Activated CD8-positive, alpha-beta memory T cell treated with anti-CD3 and anti-CD28 coated beads, Interleukin-2, amount 10 ng/mL, durations not matched to agents 7 days and 5 days (primary cell): ENCODE measurements around the gene SGF29. TPM values are rescaled to one million over a fixed set of nuclear protein-coding genes. Genes with fewer than 3 reads are reported as not detected.
"Not testable (repeated sequence)": the region's sequence is repeated elsewhere in the genome, so short reads cannot be mapped to it uniquely, and the experiment has no call there.

Experiments
- ATAC-seq: fragments of 150-1000 bp; cut with Tn5 transposase; one replicate; pipeline ENCODE4 v1.10.0; 2021; ENCODE audit warnings: moderate library complexity
- CTCF ChIA-PET: fragments of 350-600 bp; sonication (Branson Sonifier 250); formaldehyde crosslinking; loops from one replicate; lab custom pipeline; 2021; ENCODE audit warnings: antibody characterized with exemption; lab: Charles Lee
- DNase-seq: peaks from one replicate; pipeline ENCODE4 v3.0.0-alpha.2; 2020
- H3K27ac Mint-ChIP-seq: one replicate; pipeline ENCODE4 v1.8.0; 2021; ENCODE audit warnings: mild to moderate bottlenecking, mixed read lengths
- H3K27me3 Mint-ChIP-seq: one replicate; pipeline ENCODE4 v1.8.0; 2021; ENCODE audit warnings: mixed read lengths
- H3K36me3 Mint-ChIP-seq: one replicate; pipeline ENCODE4 v1.8.0; 2021; ENCODE audit warnings: mild to moderate bottlenecking, mixed read lengths
- H3K4me1 Mint-ChIP-seq: one replicate; pipeline ENCODE4 v1.8.0; 2021; ENCODE audit warnings: mixed read lengths
- H3K4me3 Mint-ChIP-seq: one replicate; pipeline ENCODE4 v1.8.0; 2021; ENCODE audit warnings: mild to moderate bottlenecking, moderate library complexity, mixed read lengths
- H3K9me3 Mint-ChIP-seq: one replicate; pipeline ENCODE4 v1.8.0; 2022; ENCODE audit warnings: low read depth, mixed read lengths
- total RNA-seq, 2 experiments: library from RNA; stranded (reverse); gene quantifications; one replicate each; pipeline ENCODE4 v1.2.3, GENCODE V29; 2021

SGF29 gene
- total RNA-seq, 2 experiments from 2014 or later: 36.4 to 39.9 TPM

GRCh38 chr16:28608867-28609596 is 55.3 kb downstream of the SGF29 start:
- H3K27me3 Mint-ChIP-seq, ATAC-seq, H3K27ac Mint-ChIP-seq, H3K4me1 Mint-ChIP-seq, H3K4me3 Mint-ChIP-seq, H3K36me3 Mint-ChIP-seq, H3K9me3 Mint-ChIP-seq, DNase-seq: not testable (repeated sequence)
- CTCF ChIA-PET: interaction anchor here (0.5 to 0.9 kb wide), 2 partner anchors 13 to 47 kb away, joined by 3 read pairs; partner anchors contain the start of gene SULT1A2

- Mint-ChIP-seq H3K4me3 (no peak within 1 kb of the TSS), H3K27me3 (no peaks in the 10 kb centered on the region), H3K4me1 (peaks cover 9% of the 10 kb centered on the region), H3K9me3 (no peaks in the 10 kb centered on the region), H3K27ac (no peak within 1 kb of the TSS), H3K36me3 (no peaks in the 10 kb centered on the region)
- CTCF ChIA-PET: interaction anchor here (0.9 kb wide), 1 partner anchor 14 kb away, joined by 3 read pairs; the partner anchor contains the start of gene SULT1A2
- no peak for DNase-seq
- ATAC-seq: no peak
Observed at GRCh38 chr16:28609631-28610594, 56.2 kb downstream of the SGF29 start, which contains the start of gene SULT1A1. Gene SULT1A1, minus strand, starts transcription at chr16:28610044. Its CDS starts 1,189 bp downstream, at chr16:28608855.

DNA sequence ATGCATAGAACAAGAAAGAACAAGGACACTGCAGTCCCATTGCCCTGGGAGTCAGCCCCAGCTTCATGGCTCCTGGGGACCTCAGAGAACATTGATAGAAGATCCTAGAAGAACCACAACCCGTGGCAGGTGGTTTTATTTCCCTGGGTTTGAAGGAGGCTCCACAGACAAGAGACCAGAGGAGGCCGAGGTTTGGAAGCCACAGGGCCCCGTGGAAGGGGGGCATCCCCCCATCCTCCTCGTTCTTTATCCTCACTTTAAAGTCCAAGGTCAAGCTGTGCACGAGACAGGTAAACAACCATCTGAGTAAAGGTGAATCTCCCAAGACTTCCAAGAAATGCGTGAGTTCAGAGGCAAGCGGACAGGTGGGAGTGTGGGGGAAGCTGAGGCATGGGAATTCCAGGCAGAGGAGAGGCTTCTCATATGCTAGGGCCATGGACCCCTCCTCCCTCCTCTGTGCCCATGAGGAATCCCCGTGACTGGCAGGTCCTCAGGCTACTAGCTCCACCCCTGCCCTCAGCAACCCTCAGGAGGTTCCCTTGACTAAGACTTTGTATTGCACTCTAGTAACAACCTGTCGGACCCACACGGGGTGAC is 57.0 kb downstream of the SGF29 start:
- CTCF ChIA-PET: no interaction called here
- H3K27ac Mint-ChIP-seq: no peak overlapping the region
- no peak for DNase-seq
- no peak for ATAC-seq
- H3K4me3 Mint-ChIP-seq: no peak overlapping the region
- H3K27me3 Mint-ChIP-seq: no peaks in the 10 kb centered on the region
- H3K4me1 Mint-ChIP-seq: peaks cover 9% of the 10 kb centered on the region
- H3K36me3 Mint-ChIP-seq: no peaks in the 10 kb centered on the region
- H3K9me3 Mint-ChIP-seq: no peaks in the 10 kb centered on the region

DNA sequence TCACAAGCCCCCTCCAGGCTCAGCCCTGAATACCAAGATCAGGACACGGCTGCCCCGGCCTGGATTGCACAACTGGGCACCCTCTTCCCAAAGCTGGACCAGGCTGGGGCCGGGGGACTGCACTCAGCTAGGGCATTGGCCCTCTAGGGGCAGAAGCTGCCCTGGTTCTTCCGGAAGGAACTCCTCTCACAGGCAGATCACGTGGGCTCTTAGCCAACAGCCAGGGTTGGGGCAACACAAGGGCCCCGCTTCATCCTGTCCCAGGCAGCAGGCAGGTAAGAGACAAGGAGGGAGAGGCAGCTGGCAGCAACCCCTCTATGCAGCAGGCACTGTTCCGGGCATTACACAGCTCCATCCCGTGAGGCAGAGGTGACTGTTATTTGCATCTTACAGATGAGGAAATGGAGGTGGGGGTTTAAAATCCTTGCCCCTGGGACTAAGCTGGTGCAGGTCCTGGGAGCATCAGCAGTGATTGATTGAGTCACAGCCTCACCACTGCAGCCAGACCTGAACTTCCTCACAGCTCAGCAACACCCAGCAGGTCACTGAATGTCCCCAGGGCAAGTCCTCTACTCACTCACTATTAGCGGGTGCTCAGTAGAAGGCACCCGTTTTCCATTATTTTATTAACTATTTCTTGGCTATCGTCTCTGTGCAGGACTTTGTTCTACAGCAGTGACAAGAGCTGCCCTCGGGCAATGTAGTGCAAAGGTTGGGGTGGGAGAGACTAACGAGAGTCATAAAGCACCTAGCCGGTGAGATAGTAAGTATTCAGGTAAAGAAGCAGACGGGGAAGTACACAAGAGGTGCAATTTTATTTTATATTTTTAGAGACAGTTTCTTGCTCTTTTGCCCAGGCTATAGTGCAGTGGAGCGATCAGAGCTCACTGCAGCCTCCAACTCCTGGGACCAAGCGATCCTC is 58.9 kb downstream of the SGF29 start:
- H3K4me1 Mint-ChIP-seq, H3K9me3 Mint-ChIP-seq, H3K27me3 Mint-ChIP-seq, DNase-seq, H3K4me3 Mint-ChIP-seq, H3K36me3 Mint-ChIP-seq, H3K27ac Mint-ChIP-seq, CTCF ChIA-PET: not testable (repeated sequence)
- peak; percentile 96 for ATAC-seq

DNA sequence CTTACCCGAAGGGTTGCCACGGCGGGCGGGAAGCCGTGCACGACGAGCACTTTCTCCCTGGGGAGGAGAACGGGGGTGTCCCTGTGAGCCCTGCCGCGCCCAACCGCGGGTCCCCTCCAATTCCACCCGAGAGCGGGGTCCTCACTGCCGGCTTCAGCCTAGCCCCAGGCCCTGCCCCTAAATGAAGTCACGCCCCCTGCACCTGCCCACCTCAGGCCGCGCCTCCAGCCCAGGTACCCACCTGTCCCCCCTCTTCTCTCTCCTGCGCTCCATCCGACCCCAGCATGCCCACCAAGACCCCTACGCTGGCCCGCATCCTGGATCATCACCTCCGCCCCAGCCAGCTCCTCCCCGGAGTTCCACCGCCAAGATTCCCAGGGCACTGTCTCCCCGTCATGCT is 60.2 kb downstream of the SGF29 start:
- H3K4me1 Mint-ChIP-seq, CTCF ChIA-PET, DNase-seq, ATAC-seq, H3K36me3 Mint-ChIP-seq, H3K9me3 Mint-ChIP-seq, H3K27ac Mint-ChIP-seq, H3K27me3 Mint-ChIP-seq, H3K4me3 Mint-ChIP-seq: not testable (repeated sequence)

- H3K36me3 Mint-ChIP-seq, H3K27me3 Mint-ChIP-seq, ATAC-seq, DNase-seq, H3K9me3 Mint-ChIP-seq, H3K27ac Mint-ChIP-seq, H3K4me3 Mint-ChIP-seq, CTCF ChIA-PET, H3K4me1 Mint-ChIP-seq: not testable (repeated sequence)
Observed at GRCh38 chr16:28614561-28614960, 60.8 kb downstream of the SGF29 start.

DNA sequence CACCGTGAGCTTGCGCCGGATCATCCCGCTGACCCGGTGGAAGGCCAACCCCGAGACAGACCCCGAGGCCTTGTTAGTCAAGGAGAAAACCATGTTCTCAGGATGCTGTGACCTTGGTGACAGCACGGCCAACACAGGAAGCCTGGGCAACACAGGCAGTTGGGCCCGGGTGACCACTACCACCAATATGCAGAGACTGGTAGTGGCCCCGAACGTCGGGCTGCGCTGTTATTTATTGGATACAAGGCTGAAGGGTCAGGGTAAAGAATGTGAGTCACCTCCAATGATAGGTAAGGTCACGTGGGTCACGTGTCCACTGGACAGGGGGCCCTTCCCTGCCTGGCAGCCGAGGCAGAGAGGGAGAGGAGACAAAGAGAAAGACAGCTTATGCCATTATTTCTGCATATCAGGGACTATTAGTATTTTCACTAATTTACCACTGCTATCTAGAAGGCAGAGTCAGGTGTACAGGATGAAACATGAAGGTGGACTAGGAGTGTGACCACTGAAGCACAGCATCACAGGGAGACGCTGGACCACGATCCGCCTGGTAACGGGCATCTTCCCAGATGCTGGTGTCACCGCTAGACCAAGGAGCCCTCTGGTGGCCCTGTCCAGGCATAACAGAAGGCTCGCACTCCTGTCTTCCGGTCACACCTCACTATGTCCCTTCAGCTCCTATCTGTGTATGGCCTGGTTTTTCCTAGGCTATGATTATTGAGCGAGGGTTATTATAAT is 61.9 kb downstream of the SGF29 start:
- H3K4me1 Mint-ChIP-seq, H3K27me3 Mint-ChIP-seq, H3K9me3 Mint-ChIP-seq, H3K4me3 Mint-ChIP-seq, H3K27ac Mint-ChIP-seq, DNase-seq, ATAC-seq, H3K36me3 Mint-ChIP-seq: not testable (repeated sequence)
- CTCF ChIA-PET: interaction anchor here (1.4 kb wide), 1 partner anchor 329 kb away, joined by 3 read pairs; no protein-coding TSS in a partner anchor

DNA sequence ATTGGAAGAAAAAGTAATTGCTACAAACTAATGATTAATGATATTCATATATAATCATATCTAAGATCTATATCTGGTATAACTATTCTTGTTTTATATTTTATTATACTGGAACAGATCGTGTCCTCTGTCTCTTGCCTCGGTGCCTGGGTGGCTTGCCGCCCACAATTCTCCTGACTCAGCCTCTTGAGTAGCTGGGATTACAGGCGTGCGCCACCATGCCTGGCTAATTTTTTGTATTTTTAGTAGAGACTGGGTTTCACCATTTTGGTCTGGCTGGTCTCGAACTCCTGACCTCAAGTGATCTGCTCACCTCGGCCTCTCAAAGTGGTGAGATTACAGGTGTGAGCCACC is 62.5 kb downstream of the SGF29 start:
- not testable (repeated sequence) for H3K27ac Mint-ChIP-seq
- CTCF ChIA-PET: interaction anchor here (0.9 to 1.4 kb wide), 2 partner anchors 329 to 338 kb away, joined by 3 read pairs; no protein-coding TSS in a partner anchor

DNA sequence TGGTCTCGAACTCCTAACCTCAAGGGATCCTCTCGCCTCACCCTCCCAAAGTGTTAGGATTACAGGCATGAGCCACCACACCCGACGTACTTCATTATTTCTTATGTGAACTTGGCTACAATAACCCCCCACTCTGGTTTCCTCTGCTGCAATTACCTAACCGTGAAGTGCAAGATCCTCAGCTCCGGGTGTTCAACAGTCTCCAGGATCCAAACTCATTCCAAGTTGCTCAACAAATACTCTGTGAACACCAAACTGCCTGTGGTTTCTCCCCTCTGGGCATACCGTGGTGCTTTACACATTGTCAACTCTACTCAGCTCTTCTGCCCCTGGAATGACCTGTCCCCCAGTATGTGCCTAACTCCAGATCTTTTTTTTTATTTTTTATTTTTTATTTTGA is 62.9 kb downstream of the SGF29 start:
- DNase-seq: no peak
- ATAC-seq: no peak
- Mint-ChIP-seq H3K27ac (no peak overlapping the region), H3K9me3 (no peaks in the 10 kb centered on the region), H3K36me3 (peaks cover 9% of the 10 kb centered on the region), H3K27me3 (no peaks in the 10 kb centered on the region), H3K4me3 (no peak overlapping the region), H3K4me1 (peaks cover 3% of the 10 kb centered on the region)
- CTCF ChIA-PET: interaction anchor here (0.9 to 1.4 kb wide), 2 partner anchors 328 to 339 kb away, joined by 3 read pairs; no protein-coding TSS in a partner anchor

More for the DNA sequence above, 62.5 kb downstream of the SGF29 start:
- not testable (repeated sequence) for H3K36me3 Mint-ChIP-seq, H3K4me1 Mint-ChIP-seq, DNase-seq, H3K9me3 Mint-ChIP-seq, H3K27me3 Mint-ChIP-seq, ATAC-seq, H3K4me3 Mint-ChIP-seq

- Mint-ChIP-seq H3K4me3 (no peak overlapping the region), H3K9me3 (no peaks in the 10 kb centered on the region), H3K36me3 (peaks cover 9% of the 10 kb centered on the region), H3K4me1 (peaks cover 13% of the 10 kb centered on the region), H3K27me3 (no peaks in the 10 kb centered on the region), H3K27ac (no peak overlapping the region)
- DNase-seq (no peak), ATAC-seq (no peak)
- CTCF ChIA-PET: interaction anchor here (0.7 kb wide), 1 partner anchor 434 kb away, joined by 3 read pairs; no protein-coding TSS in a partner anchor
Observed at GRCh38 chr16:28617874-28618273, 64.2 kb downstream of the SGF29 start.

GRCh38 chr16:28620316-28620715 is 66.6 kb downstream of the SGF29 start:
- peaks cover 19% of the 10 kb centered on the region for H3K4me1 Mint-ChIP-seq
- H3K27ac Mint-ChIP-seq, H3K27me3 Mint-ChIP-seq, H3K4me3 Mint-ChIP-seq, H3K9me3 Mint-ChIP-seq, H3K36me3 Mint-ChIP-seq, CTCF ChIA-PET, DNase-seq, ATAC-seq: not testable (repeated sequence)
